Measurements from ENCODE around the gene TPBGL.

DNA sequence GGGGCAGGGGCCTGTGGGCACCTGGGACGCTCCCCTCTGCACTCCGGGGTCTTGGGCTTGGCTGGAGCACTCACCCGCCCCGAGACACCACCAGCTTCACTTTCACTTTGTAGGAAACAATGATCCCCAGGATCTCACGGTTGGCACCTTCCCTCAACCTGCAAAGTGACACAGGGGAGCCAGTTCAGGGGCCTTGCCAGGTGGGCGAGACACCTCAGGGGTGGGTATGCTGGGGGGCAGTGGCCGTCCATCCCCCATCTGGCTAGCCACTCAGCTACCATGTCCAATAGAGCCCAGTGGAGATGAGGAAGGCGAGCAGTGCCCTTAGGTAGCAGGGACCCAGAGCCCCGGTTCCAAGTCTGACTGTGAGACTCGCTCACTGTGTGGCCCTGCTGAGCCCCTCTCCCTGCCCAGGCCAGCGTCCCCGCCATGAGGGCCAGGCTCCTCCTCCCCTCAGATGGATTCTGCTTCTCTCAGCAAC, 32.3 kb downstream of the TPBGL start:
- TF ChIP-seq, protein P1, sequence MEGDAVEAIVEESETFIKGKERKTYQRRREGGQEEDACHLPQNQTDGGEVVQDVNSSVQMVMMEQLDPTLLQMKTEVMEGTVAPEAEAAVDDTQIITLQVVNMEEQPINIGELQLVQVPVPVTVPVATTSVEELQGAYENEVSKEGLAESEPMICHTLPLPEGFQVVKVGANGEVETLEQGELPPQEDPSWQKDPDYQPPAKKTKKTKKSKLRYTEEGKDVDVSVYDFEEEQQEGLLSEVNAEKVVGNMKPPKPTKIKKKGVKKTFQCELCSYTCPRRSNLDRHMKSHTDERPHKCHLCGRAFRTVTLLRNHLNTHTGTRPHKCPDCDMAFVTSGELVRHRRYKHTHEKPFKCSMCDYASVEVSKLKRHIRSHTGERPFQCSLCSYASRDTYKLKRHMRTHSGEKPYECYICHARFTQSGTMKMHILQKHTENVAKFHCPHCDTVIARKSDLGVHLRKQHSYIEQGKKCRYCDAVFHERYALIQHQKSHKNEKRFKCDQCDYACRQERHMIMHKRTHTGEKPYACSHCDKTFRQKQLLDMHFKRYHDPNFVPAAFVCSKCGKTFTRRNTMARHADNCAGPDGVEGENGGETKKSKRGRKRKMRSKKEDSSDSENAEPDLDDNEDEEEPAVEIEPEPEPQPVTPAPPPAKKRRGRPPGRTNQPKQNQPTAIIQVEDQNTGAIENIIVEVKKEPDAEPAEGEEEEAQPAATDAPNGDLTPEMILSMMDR (conservative IDR thresholded peaks at IDR 0.05; ENCODE audit: low read depth, low read length) = no peak
- TF ChIP-seq POLR2A (IDR thresholded peaks at IDR 0.05; ENCODE audit: low read depth, low read length) = no peak
- TF ChIP-seq RCOR1 (IDR thresholded peaks at IDR 0.05; ENCODE audit: insufficient replicate concordance, low read length) = no peak
- no peak for TF ChIP-seq RFX5 (IDR thresholded peaks at IDR 0.05; ENCODE audit: low read depth, low read length)
- TF ChIP-seq MXI1 (IDR thresholded peaks at IDR 0.05; ENCODE audit: borderline replicate concordance, low read depth, low read length) = no peak

Measured in IMR-90 (cell line).